ENCODE data around the gene WDR81.
"Not testable (repeated sequence)": the region's sequence is repeated elsewhere in the genome, so short reads cannot be mapped to it uniquely, and the experiment has no call there.

The WDR81 gene

GRCh38 chr17:1693339-1693738, 31.2 kb upstream of the WDR81 start:
- TF ChIP-seq, protein P1, sequence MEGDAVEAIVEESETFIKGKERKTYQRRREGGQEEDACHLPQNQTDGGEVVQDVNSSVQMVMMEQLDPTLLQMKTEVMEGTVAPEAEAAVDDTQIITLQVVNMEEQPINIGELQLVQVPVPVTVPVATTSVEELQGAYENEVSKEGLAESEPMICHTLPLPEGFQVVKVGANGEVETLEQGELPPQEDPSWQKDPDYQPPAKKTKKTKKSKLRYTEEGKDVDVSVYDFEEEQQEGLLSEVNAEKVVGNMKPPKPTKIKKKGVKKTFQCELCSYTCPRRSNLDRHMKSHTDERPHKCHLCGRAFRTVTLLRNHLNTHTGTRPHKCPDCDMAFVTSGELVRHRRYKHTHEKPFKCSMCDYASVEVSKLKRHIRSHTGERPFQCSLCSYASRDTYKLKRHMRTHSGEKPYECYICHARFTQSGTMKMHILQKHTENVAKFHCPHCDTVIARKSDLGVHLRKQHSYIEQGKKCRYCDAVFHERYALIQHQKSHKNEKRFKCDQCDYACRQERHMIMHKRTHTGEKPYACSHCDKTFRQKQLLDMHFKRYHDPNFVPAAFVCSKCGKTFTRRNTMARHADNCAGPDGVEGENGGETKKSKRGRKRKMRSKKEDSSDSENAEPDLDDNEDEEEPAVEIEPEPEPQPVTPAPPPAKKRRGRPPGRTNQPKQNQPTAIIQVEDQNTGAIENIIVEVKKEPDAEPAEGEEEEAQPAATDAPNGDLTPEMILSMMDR (conservative IDR thresholded peaks at IDR 0.05; ENCODE audit: low read length) = no peak
- no peak overlapping the region for H3K4me3 ChIP-seq (ENCODE audit: low read length)
- DNase-seq (ENCODE audit: low read depth) = no peak

DNA sequence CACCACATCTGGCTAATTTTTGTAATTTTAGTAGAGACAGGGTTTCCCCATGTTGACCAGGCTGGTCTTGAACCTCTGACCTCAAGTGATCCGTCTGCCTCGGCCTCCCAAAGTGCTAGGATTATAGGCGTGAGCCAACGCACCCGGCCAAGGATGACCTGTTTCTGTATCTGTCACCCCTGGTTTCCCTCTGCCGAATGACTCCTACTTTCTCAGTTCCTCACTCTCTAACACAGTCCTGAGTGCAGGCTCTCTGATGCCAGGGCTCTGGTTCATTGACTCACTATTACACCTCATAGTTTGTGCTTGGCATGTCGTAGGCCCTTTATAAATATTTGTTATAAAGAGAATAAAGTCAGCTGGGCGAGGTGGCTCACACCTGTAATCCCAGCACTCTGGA, 29.1 kb upstream of the WDR81 start:
- no peak for DNase-seq (ENCODE audit: low read depth)
- no peak overlapping the region for H3K4me3 ChIP-seq (ENCODE audit: low read length)

GRCh38 chr17:1697681-1698080, 26.8 kb upstream of the WDR81 start:
- TF ChIP-seq, protein P1 (conservative IDR thresholded peaks at IDR 0.05; ENCODE audit: low read length) = no peak
- no peak overlapping the region for H3K4me3 ChIP-seq (ENCODE audit: low read length)
- no peak for DNase-seq (ENCODE audit: low read depth)

More for the DNA sequence above, 29.1 kb upstream of the WDR81 start:
- TF ChIP-seq, protein P1 (conservative IDR thresholded peaks at IDR 0.05; ENCODE audit: low read length) = no peak

DNA sequence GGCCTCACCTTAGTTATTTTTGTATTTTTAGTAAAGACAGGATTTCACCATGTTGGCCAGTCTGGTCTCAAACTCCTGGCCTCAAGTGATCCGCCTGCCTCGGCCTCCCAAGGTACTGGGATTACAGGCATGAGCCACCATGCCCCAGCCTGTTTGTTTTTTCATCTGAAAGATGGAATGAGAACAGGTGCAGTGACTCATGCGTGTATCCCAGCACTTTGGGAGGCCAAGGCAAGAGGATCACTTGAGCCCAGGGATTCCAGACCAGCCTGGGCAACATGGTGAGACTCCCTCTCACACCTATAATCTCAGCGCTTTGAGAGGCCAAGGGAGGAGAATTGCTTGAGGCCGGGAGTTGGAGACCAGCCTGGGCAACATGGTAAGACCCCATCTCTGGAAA, 24.6 kb upstream of the WDR81 start:
- DNase-seq (ENCODE audit: low read depth); H3K4me3 ChIP-seq (ENCODE audit: low read length): not testable (repeated sequence)

- TF ChIP-seq, protein P1 (conservative IDR thresholded peaks at IDR 0.05; ENCODE audit: low read length) = no peak
These were observed 21.4 kb upstream of the WDR81 start for GRCh38 chr17:1703063-1703462.

DNA sequence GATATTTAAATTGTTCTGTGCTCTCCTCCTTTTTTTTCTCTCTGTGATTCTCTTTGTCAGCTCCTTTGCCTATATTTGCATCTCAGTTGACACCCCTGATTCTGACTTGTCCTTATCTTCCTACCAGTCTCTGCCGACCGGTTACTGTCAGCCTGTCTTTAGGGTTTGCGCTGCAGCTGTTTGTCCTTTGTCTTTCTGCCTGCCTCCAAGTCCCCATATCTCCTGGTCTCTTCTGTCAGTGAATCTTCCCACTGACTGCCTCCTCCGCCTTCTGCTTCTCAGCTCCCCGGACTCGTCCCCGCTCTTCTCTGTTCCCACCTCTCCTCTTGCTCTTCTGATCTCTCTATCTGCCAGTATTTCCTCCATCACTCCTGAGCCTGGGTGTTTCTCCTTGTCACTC, 19.5 kb upstream of the WDR81 start:
- DNase-seq (ENCODE audit: low read depth) = no peak
- TF ChIP-seq, protein P1 (conservative IDR thresholded peaks at IDR 0.05; ENCODE audit: low read length) = no peak
- no peak overlapping the region for H3K4me3 ChIP-seq (ENCODE audit: low read length)

More at GRCh38 chr17:1703063-1703462, 21.4 kb upstream of the WDR81 start:
- H3K4me3 ChIP-seq (ENCODE audit: low read length) = no peak overlapping the region
- DNase-seq (ENCODE audit: low read depth) = no peak

DNA sequence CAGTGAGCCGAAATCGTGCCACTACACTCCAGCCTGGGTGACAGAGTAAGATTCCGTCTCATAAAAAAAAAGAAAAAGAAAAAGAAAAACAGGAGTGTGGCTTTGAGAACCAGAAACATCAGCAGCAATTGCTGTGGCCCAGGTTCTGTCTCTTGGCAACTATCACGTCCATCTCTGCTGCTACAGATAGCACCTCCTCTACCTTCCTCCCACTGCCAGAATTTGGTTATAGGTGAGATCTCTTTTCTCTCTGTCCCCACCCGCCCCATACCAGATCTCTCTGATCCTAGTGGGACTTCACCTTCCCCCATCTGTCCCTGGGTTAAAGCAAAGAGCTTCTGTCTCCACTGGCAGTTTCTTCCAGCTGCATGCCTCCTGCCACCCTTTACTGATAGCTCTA, 17.4 kb upstream of the WDR81 start:
- TF ChIP-seq, protein P1 (conservative IDR thresholded peaks at IDR 0.05; ENCODE audit: low read length) = no peak
- DNase-seq (ENCODE audit: low read depth) = no peak

GRCh38 chr17:1708791-1709346, 15.6 kb upstream of the WDR81 start:
- DNase-seq (ENCODE audit: low read depth); H3K4me3 ChIP-seq (ENCODE audit: low read length): not testable (repeated sequence)

More for the DNA sequence above, 17.4 kb upstream of the WDR81 start:
- no peak overlapping the region for H3K4me3 ChIP-seq (ENCODE audit: low read length)
